Heart left ventricle (tissue), 16 donors: ENCODE measurements around the gene BICD2. TPM values are rescaled to one million over a fixed set of nuclear protein-coding genes. Genes with fewer than 3 reads are reported as not detected.

Source experiments
- ATAC-seq, 4 donors: fragments of 200-7000 bp; cut with Tn5 transposase; one replicate each; pipeline ENCODE4 v1.9.1; 2020 to 2022; ENCODE audit warnings: moderate library complexity in 4 of 4, mild to moderate bottlenecking in 3 of 4, moderate number of reproducible peaks in 1 of 4
- DNase-seq, 5 donors: peaks; one replicate each; pipeline ENCODE4 v3.0.0-alpha.2; 2020
- H3K27ac ChIP-seq, 12 donors: fragments of 200-600 bp; sonication (generic) in 4 of 12; one replicate each; pipeline versions ENCODE4 v1.5.0 to v1.8.0; 2016 to 2022; ENCODE audit warnings: mild to moderate bottlenecking in 2 of 12
- H3K27me3 ChIP-seq, 9 donors: fragments of 200-600 bp; sonication (generic) in 2 of 9; one replicate each; pipeline versions ENCODE4 v1.5.1 to v1.8.0; 2016 to 2022; ENCODE audit warnings: mild to moderate bottlenecking in 3 of 9
- H3K36me3 ChIP-seq, 9 donors: fragments of 200-600 bp; sonication (generic) in 2 of 9; one replicate each; pipeline versions ENCODE4 v1.5.0 to v1.8.0; 2018 to 2022; ENCODE audit warnings: mild to moderate bottlenecking in 2 of 9
- H3K4me1 ChIP-seq, 12 donors: fragments of 200-600 bp; sonication (generic) in 4 of 12; one replicate each; pipeline versions ENCODE4 v1.5.0 to v1.8.0; 2016 to 2022; ENCODE audit warnings: mild to moderate bottlenecking in 3 of 12
- H3K4me3 ChIP-seq, 12 donors: fragments of 200-600 bp; sonication (generic) in 4 of 12; one replicate each; pipeline versions ENCODE4 v1.5.0 to v1.8.0; 2017 to 2022; ENCODE audit warnings: mild to moderate bottlenecking in 9 of 12, moderate library complexity in 4 of 12
- H3K9me3 ChIP-seq, 12 donors: fragments of 200-600 bp; sonication (generic) in 4 of 12; one replicate each; pipeline versions ENCODE4 v1.5.0 to v1.8.0; 2016 to 2022; ENCODE audit warnings: mild to moderate bottlenecking in 1 of 12
- CTCF ChIP-seq, 12 donors: fragments of 200-600 bp; sonication (generic) in 4 of 12; IDR thresholded peaks; one replicate each; pipeline versions ENCODE4 v1.5.0 to v1.8.0; 2018 to 2022; ENCODE audit warnings: antibody characterized with exemption in 12 of 12, mild to moderate bottlenecking in 5 of 12
- POLR2A ChIP-seq, 2 donors: fragments of 450-650 bp; IDR thresholded peaks; one replicate each; pipeline ENCODE4 v1.6.1; 2017; ENCODE audit warnings: antibody characterized with exemption in 2 of 2, mild to moderate bottlenecking in 2 of 2, moderate library complexity in 2 of 2
- WGBS, 4 donors: extraction: QIAGEN DNeasy Blood & Tissue Kit in 2 of 4; methylation state at CpG; one replicate each; pipeline versions ENCODE4 v1.1.5 to v1.1.7; 2013 to 2018; 5-methylcytosine and 5-hydroxymethylcytosine counted together
- intact Hi-C, 10 donors: fragments of 100-400 bp; cut with DNase I; formaldehyde crosslinking; loops; one replicate each; pipeline versions ENCODE4 v1.11.1 to v1.14.2; 2022
- polyA plus RNA-seq, 2 donors: library from polyadenylated mRNA; stranded (reverse); fragments of 200-250 nt; gene quantifications; one replicate each; pipeline ENCODE4 v1.2.3, GENCODE V29; 2013
- total RNA-seq, 9 donors: library from RNA; depleted of rRNA in 2 of 9; stranded (reverse); fragments of >200 nt in 2 of 9; fragmentation: NEBNext Ultra II Directional in 3 of 9; extraction: Animal tissue kit (Norgen Biotek cat#: 25700) in 3 of 9; gene quantifications; one replicate each; pipeline versions ENCODE4 v1.1.0 to v1.2.4, GENCODE V29; 2016 to 2023
- donor health status: ischemic (EF 13 %, LVEDD 7.1; RV severe dilation, severe dysfunction).
- donor health status: healthy with polysubstance abuse.
- donor health status: DM: no; HTN: yes; CAD: no.
- donor health status: DM: no; HTN: no; CAD: no.
- donor health status: ischemic (EF 25% LVEDD 6.9; RV normal size, moderate dysfunction).
- donor health status: ischemic (EF 25% LVEDD 5.7; RV mildly dilated, moderate dysfunction).
- donor health status: healthy.
- donor health status: DM: yes; HTN: yes; CAD: no.
- donor health status: ischemic (EF 35%, LVEDD 5.7; RV mildly dilated, moderate dysfunction).
- donor health status: nonischemic (EF 11% LVEDD 7.7; RV severe dilation, severe dysfunction).
- donor health status: DM: yes; HTN: yes; CAD: no.
- donor health status: PGD.
- donor health status: ischemic (EF 29% LVEDD 5.4; RV normal size, mild dysfunction).
- donor health status: nonischemic (EF 23%, LVEDD 6.1; RV moderate dilation, normal function).

Gene BICD2
- total and polyA plus RNA-seq, 11 donors = 17.6 to 56.7 (median 35.9) TPM

GRCh38 chr9:92749071-92749933 lies 15.3 kb downstream of the BICD2 start:
- ATAC-seq (peak in 3 of 4 donors; percentile 34 to 57 (median 52)), DNase-seq (no peak)
- Histone ChIP-seq H3K9me3 (no peaks in the 10 kb centered on the region), H3K27ac (peak overlapping the region in 11 of 12 donors; percentile 6 to 71 (median 45)), H3K4me3 (no peak overlapping the region), H3K27me3 (no peaks in the 10 kb centered on the region), H3K36me3 (no peaks in the 10 kb centered on the region), H3K4me1 (peaks cover 17 to 88% (median 61%) of the 10 kb centered on the region in 12 donors)
- WGBS, 4 donors = 30 to 54% (median 47%) methylated on average over 7 to 12 of the region's 12 CpGs
- TF ChIP-seq POLR2A (IDR thresholded peaks at IDR 0.05) = no peak
- TF ChIP-seq CTCF (IDR thresholded peaks at IDR 0.05) = no peak
- intact Hi-C loops = no loop called here

GRCh38 chr9:92748233-92748497 lies 16.5 kb downstream of the BICD2 start:
- no peaks in the 10 kb centered on the region for H3K36me3 ChIP-seq
- H3K4me1 ChIP-seq = peaks cover 17 to 86% (median 63%) of the 10 kb centered on the region in 12 donors
- H3K4me3 ChIP-seq = no peak overlapping the region
- peak overlapping the region in 5 of 12 donors; percentile 16 to 71 (median 32) for H3K27ac ChIP-seq
- ATAC-seq (no peak), DNase-seq (no peak)
- TF ChIP-seq POLR2A (IDR thresholded peaks at IDR 0.05) = no peak
- TF ChIP-seq CTCF (IDR thresholded peaks at IDR 0.05) = no peak
- intact Hi-C loops = no loop called here
- no peaks in the 10 kb centered on the region for H3K9me3 ChIP-seq
- 60 to 87% (median 65%) methylated on average over 3 of the region's 3 CpGs for WGBS, 4 donors
- no peaks in the 10 kb centered on the region for H3K27me3 ChIP-seq

GRCh38 chr9:92747459-92748232 lies 17.0 kb downstream of the BICD2 start:
- Histone ChIP-seq H3K9me3 (no peaks in the 10 kb centered on the region), H3K27me3 (no peaks in the 10 kb centered on the region), H3K4me3 (no peak overlapping the region), H3K27ac (peak overlapping the region in 10 of 12 donors; percentile 22 to 71 (median 39)), H3K36me3 (no peaks in the 10 kb centered on the region), H3K4me1 (peaks cover 17 to 86% (median 64%) of the 10 kb centered on the region in 12 donors)
- TF ChIP-seq POLR2A (IDR thresholded peaks at IDR 0.05) (no peak), CTCF (IDR thresholded peaks at IDR 0.05) (no peak)
- peak in 2 of 4 donors; percentile 19 to 32 for ATAC-seq
- DNase-seq = no peak
- intact Hi-C loops = no loop called here
- WGBS, 4 donors = 58 to 67% (median 59%) methylated on average over 9 of the region's 9 CpGs
